Endodermal cell (in vitro differentiated cells): ENCODE data around the gene ZBTB16. TPM values are rescaled to one million over a fixed set of nuclear protein-coding genes. Genes with fewer than 3 reads are reported as not detected.

Experiments
- DNase-seq: peaks from one replicate; pipeline ENCODE4 v3.0.0-alpha.2; 2017
- H3K27ac ChIP-seq: 2 replicates; pipeline ENCODE4 v1.5.1; 2013; ENCODE audit warnings: mild to moderate bottlenecking, low read depth, low read length, moderate library complexity
- H3K27me3 ChIP-seq: 2 replicates; pipeline ENCODE4 v1.6.1; 2013; ENCODE audit warnings: mild to moderate bottlenecking, low read length, moderate library complexity; ENCODE audit not compliant: insufficient read depth, control insufficient read depth, poor library complexity, severe bottlenecking
- H3K36me3 ChIP-seq: 2 replicates; pipeline ENCODE4 v1.7.0; 2013; ENCODE audit warnings: mild to moderate bottlenecking, low read length, moderate library complexity; ENCODE audit not compliant: control insufficient read depth, insufficient read depth
- H3K4me1 ChIP-seq: one replicate; pipeline ENCODE4 v1.7.0; 2013; ENCODE audit warnings: low read length; ENCODE audit not compliant: control insufficient read depth, insufficient read depth
- H3K4me3 ChIP-seq: 2 replicates; pipeline ENCODE4 v1.5.1; 2013; ENCODE audit warnings: mild to moderate bottlenecking, low read length, moderate library complexity
- H3K9ac ChIP-seq: 2 replicates; pipeline ENCODE4 v1.6.1; 2013; ENCODE audit warnings: mild to moderate bottlenecking, low read length, moderate library complexity; ENCODE audit not compliant: poor library complexity, severe bottlenecking; ENCODE audit errors: extremely low read depth
- H3K9me3 ChIP-seq: 2 replicates; pipeline ENCODE4 v1.6.1; 2013; ENCODE audit warnings: mild to moderate bottlenecking, low read length, moderate library complexity; ENCODE audit not compliant: control insufficient read depth
- H3K27ac Mint-ChIP-seq: 2 replicates; pipeline ENCODE4 v1.8.0; 2020; ENCODE audit warnings: mixed read lengths
- H3K27me3 Mint-ChIP-seq: 2 replicates; pipeline ENCODE4 v1.8.0; 2021; ENCODE audit warnings: mild to moderate bottlenecking, mixed read lengths; ENCODE audit not compliant: insufficient read depth
- H3K36me3 Mint-ChIP-seq: 2 replicates; pipeline ENCODE4 v1.8.0; 2020; ENCODE audit warnings: low read depth, mixed read lengths
- H3K4me1 Mint-ChIP-seq: 2 replicates; pipeline ENCODE4 v1.8.0; 2020; ENCODE audit warnings: mixed read lengths
- H3K4me3 Mint-ChIP-seq: 2 replicates; pipeline ENCODE4 v1.8.0; 2020; ENCODE audit warnings: mild to moderate bottlenecking, moderate library complexity, mixed read lengths
- H3K9me3 Mint-ChIP-seq: 2 replicates; pipeline ENCODE4 v1.8.0; 2020; ENCODE audit warnings: mild to moderate bottlenecking, mixed read lengths
- WGBS, 2 experiments: methylation state at CpG; one replicate each; pipeline versions ENCODE4 v1.1.5 to v1.1.7; 2013; ENCODE audit warnings: missing lambda C conversion rate in 2 of 2, mixed read lengths in 1 of 2; ENCODE audit not compliant: insufficient coverage in 1 of 2, insufficient read length in 1 of 2; 5-methylcytosine and 5-hydroxymethylcytosine counted together
- total RNA-seq, 2 donors: library from RNA; stranded (reverse); fragmentation: NEBNext Ultra II Directional in 1 of 2; extraction: Animal tissue kit (Norgen Biotek cat#: 25700) in 1 of 2; gene quantifications; 2 replicates in 1 of 2; 3 replicates in 1 of 2; pipeline ENCODE4 v1.2.1, GENCODE V29; 2021
- TF ChIP-seq, protein P1 (sequence below): fragments of 200-600 bp; sonication (generic); conservative IDR thresholded peaks from 2 replicates; pipeline ENCODE4 v1.5.0; 2021; ENCODE audit warnings: antibody characterized with exemption, mild to moderate bottlenecking

Gene ZBTB16
- total RNA-seq, 2 donors from 2014 or later, result 4.1 to 5.8 TPM

DNA sequence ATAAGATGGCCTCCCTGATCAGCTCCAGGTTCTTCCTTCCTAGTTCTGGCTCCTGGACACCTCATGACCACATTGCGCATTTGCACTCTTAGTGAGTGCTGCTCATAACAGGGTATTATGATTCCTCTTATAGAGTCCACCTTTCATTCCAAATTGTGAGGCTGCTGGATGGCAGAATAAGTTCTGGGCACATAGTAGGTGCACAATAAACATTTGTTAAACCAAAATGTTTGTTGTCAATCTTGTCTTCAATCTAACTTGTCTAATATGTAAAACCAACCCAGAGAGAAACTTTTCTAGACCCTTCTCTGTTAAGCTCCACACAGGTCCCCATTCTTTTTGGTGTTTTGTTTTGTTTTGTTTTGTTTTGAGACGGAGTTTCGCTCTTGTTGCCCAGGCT is 22.6 kb upstream of the ZBTB16 start:
- no peaks in the 10 kb centered on the region for H3K36me3 ChIP-seq
- peaks cover 14% of the 10 kb centered on the region for H3K27me3 ChIP-seq
- no peak overlapping the region for H3K4me3 ChIP-seq
- Mint-ChIP-seq H3K4me1 (peaks cover 4% of the 10 kb centered on the region), H3K27me3 (peaks cover 27% of the 10 kb centered on the region), H3K36me3 (no peaks in the 10 kb centered on the region), H3K4me3 (no peak overlapping the region), H3K27ac (no peak overlapping the region), H3K9me3 (no peaks in the 10 kb centered on the region)
- TF ChIP-seq, protein P1, sequence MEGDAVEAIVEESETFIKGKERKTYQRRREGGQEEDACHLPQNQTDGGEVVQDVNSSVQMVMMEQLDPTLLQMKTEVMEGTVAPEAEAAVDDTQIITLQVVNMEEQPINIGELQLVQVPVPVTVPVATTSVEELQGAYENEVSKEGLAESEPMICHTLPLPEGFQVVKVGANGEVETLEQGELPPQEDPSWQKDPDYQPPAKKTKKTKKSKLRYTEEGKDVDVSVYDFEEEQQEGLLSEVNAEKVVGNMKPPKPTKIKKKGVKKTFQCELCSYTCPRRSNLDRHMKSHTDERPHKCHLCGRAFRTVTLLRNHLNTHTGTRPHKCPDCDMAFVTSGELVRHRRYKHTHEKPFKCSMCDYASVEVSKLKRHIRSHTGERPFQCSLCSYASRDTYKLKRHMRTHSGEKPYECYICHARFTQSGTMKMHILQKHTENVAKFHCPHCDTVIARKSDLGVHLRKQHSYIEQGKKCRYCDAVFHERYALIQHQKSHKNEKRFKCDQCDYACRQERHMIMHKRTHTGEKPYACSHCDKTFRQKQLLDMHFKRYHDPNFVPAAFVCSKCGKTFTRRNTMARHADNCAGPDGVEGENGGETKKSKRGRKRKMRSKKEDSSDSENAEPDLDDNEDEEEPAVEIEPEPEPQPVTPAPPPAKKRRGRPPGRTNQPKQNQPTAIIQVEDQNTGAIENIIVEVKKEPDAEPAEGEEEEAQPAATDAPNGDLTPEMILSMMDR, result no peak
- 95 to 100% methylated on average over 1 to 3 of the region's 3 CpGs for WGBS, 2 experiments
- no peak for DNase-seq
- H3K9ac ChIP-seq, result no peak overlapping the region
- H3K9me3 ChIP-seq, result no peaks in the 10 kb centered on the region
- H3K27ac ChIP-seq, result no peak overlapping the region
- H3K4me1 ChIP-seq, result peaks cover 3% of the 10 kb centered on the region

DNA sequence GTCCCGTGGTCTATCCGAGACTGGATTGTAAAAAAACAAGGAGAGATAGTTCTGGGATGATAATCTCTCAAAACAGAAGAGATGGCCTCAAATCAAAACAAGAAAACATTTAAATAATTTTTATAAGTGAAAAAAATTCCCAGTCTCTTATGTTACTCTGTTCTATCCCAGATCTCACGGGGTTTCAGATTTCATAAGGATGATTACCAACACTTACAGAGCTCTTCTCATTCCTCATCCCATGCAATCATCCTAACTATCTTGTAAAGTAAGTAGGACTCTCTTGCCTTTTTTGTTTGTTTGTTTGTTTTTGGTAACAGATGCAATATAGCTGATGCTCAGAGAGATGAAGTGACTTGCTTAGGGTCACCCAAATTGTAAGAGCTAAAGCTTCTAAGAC is 20.0 kb upstream of the ZBTB16 start:
- 88% methylated on average over 3 of the region's 3 CpGs; no CpG with 5 or more reads in 1 of the 2 experiments for WGBS, 2 experiments
- no peak overlapping the region for H3K27ac Mint-ChIP-seq
- peaks cover 3% of the 10 kb centered on the region for H3K4me1 ChIP-seq
- no peaks in the 10 kb centered on the region for H3K9me3 ChIP-seq
- no peak overlapping the region for H3K4me3 ChIP-seq
- DNase-seq, result no peak
- H3K27ac ChIP-seq, result no peak overlapping the region
- peaks cover 13% of the 10 kb centered on the region for H3K27me3 ChIP-seq
- no peaks in the 10 kb centered on the region for H3K36me3 ChIP-seq
- no peaks in the 10 kb centered on the region for H3K9me3 Mint-ChIP-seq
- TF ChIP-seq, protein P1, result no peak
- H3K27me3 Mint-ChIP-seq, result peaks cover 28% of the 10 kb centered on the region
- H3K4me1 Mint-ChIP-seq, result peaks cover 4% of the 10 kb centered on the region
- no peak overlapping the region for H3K9ac ChIP-seq
- H3K4me3 Mint-ChIP-seq, result no peak overlapping the region
- H3K36me3 Mint-ChIP-seq, result no peaks in the 10 kb centered on the region

DNA sequence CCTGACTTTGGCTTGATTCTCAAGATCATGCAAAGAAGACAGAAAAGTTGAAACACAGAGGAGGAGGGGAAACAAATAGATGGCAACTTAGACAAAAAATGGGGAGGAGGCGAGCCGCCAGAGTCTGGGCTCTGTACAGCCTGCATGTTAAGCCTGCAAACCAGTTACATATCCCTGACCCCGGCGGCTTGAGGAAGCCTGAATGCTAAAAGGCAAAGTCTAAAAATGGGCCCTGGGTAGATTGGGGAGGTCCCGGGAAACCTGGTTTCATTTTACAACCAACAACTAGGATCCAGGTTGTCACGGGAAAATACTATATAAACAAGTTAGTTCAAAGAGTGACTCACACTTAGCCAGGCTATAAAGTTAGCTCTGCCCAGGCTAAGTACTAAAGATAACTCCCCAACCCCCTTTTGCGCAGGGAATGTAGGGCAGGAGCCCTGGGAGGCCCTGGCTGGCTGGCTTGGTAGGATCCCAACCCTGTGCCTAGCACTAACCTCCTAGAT is 18.8 kb upstream of the ZBTB16 start:
- no peaks in the 10 kb centered on the region for H3K36me3 ChIP-seq
- peaks cover 3% of the 10 kb centered on the region for H3K4me1 ChIP-seq
- H3K27me3 Mint-ChIP-seq, result peaks cover 26% of the 10 kb centered on the region
- H3K4me3 Mint-ChIP-seq, result no peak overlapping the region
- no peak overlapping the region for H3K9ac ChIP-seq
- H3K4me1 Mint-ChIP-seq, result peaks cover 4% of the 10 kb centered on the region
- DNase-seq, result no peak
- H3K36me3 Mint-ChIP-seq, result no peaks in the 10 kb centered on the region
- peaks cover 7% of the 10 kb centered on the region for H3K27me3 ChIP-seq
- H3K9me3 ChIP-seq, result no peaks in the 10 kb centered on the region
- WGBS, 2 experiments, result 86 to 88% methylated on average over 4 to 7 of the region's 7 CpGs
- no peaks in the 10 kb centered on the region for H3K9me3 Mint-ChIP-seq
- no peak overlapping the region for H3K27ac Mint-ChIP-seq
- TF ChIP-seq, protein P1, result no peak
- H3K4me3 ChIP-seq, result no peak overlapping the region
- H3K27ac ChIP-seq, result no peak overlapping the region
